Measurements from ENCODE around the gene RGSL1. TPM values are rescaled to one million over a fixed set of nuclear protein-coding genes. Genes with fewer than 3 reads are reported as not detected.
A peak's percentile ranks its signal among the peaks of the same experiment; 100 is the strongest.

The RGSL1 gene
- total and polyA plus RNA-seq, 9 of the 15 experiments (the other 6 are each of a cell fraction or from before 2014, with no cell fraction given): 0.03 TPM; not detected in 8

GRCh38 chr1:182569939-182570610, 120.1 kb downstream of the RGSL1 start:
- H3K27me3 ChIP-seq (ENCODE audit: control insufficient read depth in 2 of 2, insufficient read depth in 2 of 2, low read length in 2 of 2): peaks cover 0 to 5% of the 10 kb centered on the region in 2 experiments; a peak in 2 of 5 replicates
- ChIA-PET POLR2A (no interaction called here), CTCF (ENCODE audit: low intra/inter-chr PET ratio) (no interaction called here)
- peak overlapping the region; percentile 77 for H2AFZ ChIP-seq (ENCODE audit: low read depth, low read length)
- H3K9me1 ChIP-seq (ENCODE audit: control insufficient read depth, insufficient read depth, low read length): no peaks in the 10 kb centered on the region
- no TSS peak for BruUV-seq (replicated peaks)
- H3K79me2 ChIP-seq (ENCODE audit: control insufficient read depth, insufficient read depth, low read length): no peaks in the 10 kb centered on the region
- no peaks in the 10 kb centered on the region for H3K9me3 ChIP-seq (replicated peaks; ENCODE audit: control insufficient read depth, insufficient read depth, low read depth, low read length)
- no peak overlapping the region for H3K4me2 ChIP-seq (ENCODE audit: insufficient read depth, low read length)
- H3K4me1 ChIP-seq (replicated peaks in 1 of 2; ENCODE audit: control insufficient read depth in 2 of 2, insufficient read depth in 2 of 2, low read length in 2 of 2): no peaks in the 10 kb centered on the region
- H3K27ac ChIP-seq (ENCODE audit: extremely low read depth, low read depth, low read length): no peak overlapping the region
- FAIRE-seq (no peak), DNase-seq (ENCODE audit: extremely low read depth in 1 of 4, low spot score in 3 of 4) (no peak), ATAC-seq (peak; percentile 63)
- no peaks in the 10 kb centered on the region for H4K20me1 ChIP-seq (replicated peaks; ENCODE audit: control insufficient read depth, insufficient read depth, low read length)
- intact Hi-C loops (cut with micrococcal nuclease): no loop called here
- no peak overlapping the region for H3K4me3 ChIP-seq
- in situ Hi-C loops (cut with MboI): no loop called here
- 18% methylated on average over 6 of the region's 6 CpGs for WGBS (ENCODE audit: insufficient coverage, low coverage, missing lambda C conversion rate)
- TF ChIP-seq ZNF445 (CRISPR knock-in tag; IDR thresholded peaks at IDR 0.05; ENCODE audit: low read depth) (no peak), NCOA1 (IDR thresholded peaks at IDR 0.05; ENCODE audit: low read depth) (no peak)
- peaks cover 3% of the 10 kb centered on the region; the same call in 2 of the 3 replicates for H3K36me3 ChIP-seq (ENCODE audit: control insufficient read depth, insufficient read depth, low read length)
- no peak overlapping the region for H3K9ac ChIP-seq (ENCODE audit: insufficient read depth in 1 of 2, low read depth in 2 of 2, low read length in 2 of 2)

- in situ Hi-C loops (cut with MboI) (no loop called here), intact Hi-C loops (cut with micrococcal nuclease) (no loop called here)
- Histone ChIP-seq H2AFZ (ENCODE audit: low read depth, low read length) (peak overlapping the region; percentile 77), H3K9me1 (ENCODE audit: control insufficient read depth, insufficient read depth, low read length) (no peaks in the 10 kb centered on the region), H3K9ac (ENCODE audit: insufficient read depth in 1 of 2, low read depth in 2 of 2, low read length in 2 of 2) (no peak overlapping the region), H3K27me3 (ENCODE audit: control insufficient read depth in 2 of 2, insufficient read depth in 2 of 2, low read length in 2 of 2) (peaks cover 0 to 3% of the 10 kb centered on the region in 2 experiments; a peak in 2 of 5 replicates), H3K36me3 (ENCODE audit: control insufficient read depth, insufficient read depth, low read length) (peaks cover 7% of the 10 kb centered on the region; the same call in 2 of the 3 replicates), H4K20me1 (replicated peaks; ENCODE audit: control insufficient read depth, insufficient read depth, low read length) (no peaks in the 10 kb centered on the region), H3K4me3 (no peak overlapping the region), H3K79me2 (ENCODE audit: control insufficient read depth, insufficient read depth, low read length) (no peaks in the 10 kb centered on the region), H3K27ac (ENCODE audit: extremely low read depth, low read depth, low read length) (no peak overlapping the region), H3K4me2 (ENCODE audit: insufficient read depth, low read length) (no peak overlapping the region), H3K9me3 (replicated peaks; ENCODE audit: control insufficient read depth, insufficient read depth, low read depth, low read length) (no peaks in the 10 kb centered on the region), H3K4me1 (replicated peaks in 1 of 2; ENCODE audit: control insufficient read depth in 2 of 2, insufficient read depth in 2 of 2, low read length in 2 of 2) (peaks cover 0 to 4% of the 10 kb centered on the region in 2 experiments; a peak in 2 of 5 replicates)
- peak; percentile 32 for FAIRE-seq
- no TSS peak for BruUV-seq (replicated peaks)
- POLR2A ChIA-PET: no interaction called here
- WGBS (ENCODE audit: insufficient coverage, low coverage, missing lambda C conversion rate): 44% methylated on average over 2 of the region's 2 CpGs
- no peak for DNase-seq (ENCODE audit: extremely low read depth in 1 of 4, low spot score in 3 of 4)
- CTCF ChIA-PET (ENCODE audit: low intra/inter-chr PET ratio): no interaction called here
- no peak; the same call in 2 of the 3 replicates for ATAC-seq
- no peak for TF ChIP-seq NR2F6 (CRISPR knock-in tag; IDR thresholded peaks at IDR 0.05)
- TF ChIP-seq RBM25 (IDR thresholded peaks at IDR 0.05; ENCODE audit: low read depth, low read length, severe bottlenecking): no peak
- no peak for TF ChIP-seq ZNF134 (CRISPR knock-in tag; conservative IDR thresholded peaks at IDR 0.05)
- no peak for TF ChIP-seq ZNF146 (CRISPR knock-in tag; IDR thresholded peaks at IDR 0.05; ENCODE audit: unreplicated experiment)
- TF ChIP-seq KLF10 (CRISPR knock-in tag; IDR thresholded peaks at IDR 0.05): no peak
- no peak for TF ChIP-seq YY1 (IDR thresholded peaks at IDR 0.05; ENCODE audit: borderline replicate concordance in 1 of 3, control insufficient read depth in 1 of 3, extremely low read depth in 1 of 3, insufficient read depth in 3 of 3, insufficient read length in 1 of 3, insufficient replicate concordance in 2 of 3, low read depth in 1 of 3, low read length in 2 of 3)
- TF ChIP-seq NRF1 (conservative IDR thresholded peaks at IDR 0.05 in 1 of 2, IDR thresholded peaks at IDR 0.05 in 1 of 2): no peak
- TF ChIP-seq CREM (IDR thresholded peaks at IDR 0.05; ENCODE audit: low read depth): no peak
- no peak for TF ChIP-seq IRF2 (CRISPR knock-in tag; IDR thresholded peaks at IDR 0.05)
- TF ChIP-seq MCM2 (IDR thresholded peaks at IDR 0.05; ENCODE audit: low read depth): no peak
- TF ChIP-seq PPARD (CRISPR knock-in tag; IDR thresholded peaks at IDR 0.05): no peak
- no peak for TF ChIP-seq BMI1 (IDR thresholded peaks at IDR 0.05; ENCODE audit: low read length)
- TF ChIP-seq THAP12 (CRISPR knock-in tag; IDR thresholded peaks at IDR 0.05): no peak
Measured at GRCh38 chr1:182570611-182570970, 120.6 kb downstream of the RGSL1 start.
